NK-92 (cell line): ENCODE results near the gene FOXD4L1.
"Not testable (repeated sequence)": the region's sequence is repeated elsewhere in the genome, so short reads cannot be mapped to it uniquely, and the experiment has no call there.

Experiments used
- DNase-seq: peaks from one replicate; lab custom pipeline; 2025; ENCODE audit not compliant: unreplicated experiment; lab: John Stamatoyannopoulos, UW

FOXD4L1 gene

DNA sequence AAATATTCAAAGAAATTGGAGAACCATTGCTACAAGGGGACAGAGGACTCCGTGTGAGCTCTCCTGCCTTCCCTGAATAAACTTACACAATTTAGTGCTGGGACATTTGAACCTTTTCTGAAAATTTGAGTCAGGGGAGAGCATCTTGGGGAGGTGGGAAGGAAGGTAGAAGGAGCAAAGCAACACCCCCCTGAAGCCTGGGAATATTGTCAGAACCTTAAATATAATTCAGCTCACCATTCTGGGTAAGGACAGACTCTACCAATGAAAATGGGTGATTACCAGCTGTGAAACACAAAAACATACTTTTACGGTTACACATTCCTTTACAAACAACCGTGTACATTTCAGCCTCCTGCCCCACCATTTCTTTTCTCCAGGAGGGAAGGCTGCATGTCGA, at the start of gene FOXD4L1:
Gene FOXD4L1 (plus strand): TSS at position 301 of the 400 bp plus-strand sequence. CDS start 592 bp downstream, outside the sequence.
- not testable (repeated sequence) for DNase-seq

- not testable (repeated sequence) for DNase-seq
These were observed 32.7 kb upstream of the FOXD4L1 start for GRCh38 chr2:113465770-113466169.

DNA sequence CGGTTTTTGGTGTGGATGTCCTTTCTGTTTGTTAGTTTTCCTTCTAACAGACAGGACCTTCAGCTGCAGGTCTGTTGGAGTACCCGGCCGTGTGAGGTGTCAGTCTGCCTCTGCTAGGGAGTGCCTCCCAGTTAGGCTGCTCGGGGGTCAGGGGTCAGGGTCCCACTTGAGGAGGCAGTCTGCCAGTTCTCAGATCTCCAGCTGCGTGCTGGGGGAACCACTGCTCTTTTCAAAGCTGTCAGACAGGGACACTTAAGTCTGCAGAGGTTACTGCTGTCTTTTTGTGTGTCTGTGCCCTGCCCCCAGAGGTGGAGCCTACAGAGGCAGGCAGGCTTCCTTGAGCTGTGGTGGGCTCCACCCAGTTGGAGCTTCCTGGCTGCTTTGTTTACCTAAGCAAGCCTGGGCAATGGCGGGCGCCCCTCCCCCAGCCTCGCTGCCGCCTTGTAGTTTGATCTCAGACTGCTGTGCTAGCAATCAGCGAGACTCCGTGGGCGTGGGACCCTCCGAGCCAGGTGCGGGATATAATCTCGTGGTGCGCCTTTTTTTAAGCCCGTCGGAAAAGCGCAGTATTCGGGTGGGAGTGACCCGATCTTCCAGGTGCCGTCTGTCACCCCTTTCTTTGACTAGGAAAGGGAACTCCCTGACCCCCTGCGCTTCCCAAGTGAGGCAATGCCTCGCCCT, 21.6 kb upstream of the FOXD4L1 start:
- not testable (repeated sequence) for DNase-seq

- DNase-seq, result not testable (repeated sequence)
These were observed 1.9 kb upstream of the FOXD4L1 start for GRCh38 chr2:113496527-113496926.

DNA sequence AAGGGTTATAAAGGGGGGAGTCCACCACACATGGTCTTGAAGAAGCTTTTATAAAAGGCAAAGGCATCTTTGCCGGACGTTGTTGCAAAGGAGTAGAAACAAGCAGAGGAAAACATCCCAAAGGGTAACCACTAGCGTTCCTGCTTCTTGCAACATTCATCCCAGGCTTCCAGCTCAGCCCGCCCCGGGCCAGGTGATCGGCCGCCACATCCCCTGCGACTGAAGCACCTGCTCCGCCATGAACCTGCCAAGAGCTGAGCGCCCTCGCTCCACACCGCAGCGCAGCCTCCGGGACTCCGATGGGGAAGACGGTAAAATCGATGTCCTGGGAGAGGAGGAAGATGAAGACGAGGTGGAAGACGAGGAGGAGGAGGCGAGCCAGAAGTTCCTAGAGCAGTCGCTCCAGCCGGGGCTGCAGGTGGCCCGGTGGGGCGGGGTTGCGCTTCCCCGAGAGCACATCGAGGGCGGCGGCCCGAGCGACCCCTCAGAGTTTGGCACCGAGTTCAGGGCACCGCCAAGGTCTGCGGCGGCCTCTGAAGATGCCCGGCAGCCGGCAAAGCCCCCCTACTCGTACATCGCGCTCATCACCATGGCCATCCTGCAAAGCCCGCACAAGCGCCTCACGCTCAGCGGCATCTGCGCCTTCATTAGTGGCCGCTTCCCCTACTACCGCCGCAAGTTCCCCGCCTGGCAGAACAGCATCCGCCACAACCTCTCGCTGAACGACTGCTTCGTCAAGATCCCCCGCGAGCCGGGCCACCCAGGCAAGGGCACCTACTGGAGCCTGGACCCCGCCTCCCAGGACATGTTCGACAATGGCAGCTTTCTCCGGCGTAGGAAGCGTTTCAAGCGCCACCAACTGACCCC, 787 bp downstream of the FOXD4L1 start:
- DNase-seq, result not testable (repeated sequence)

DNA sequence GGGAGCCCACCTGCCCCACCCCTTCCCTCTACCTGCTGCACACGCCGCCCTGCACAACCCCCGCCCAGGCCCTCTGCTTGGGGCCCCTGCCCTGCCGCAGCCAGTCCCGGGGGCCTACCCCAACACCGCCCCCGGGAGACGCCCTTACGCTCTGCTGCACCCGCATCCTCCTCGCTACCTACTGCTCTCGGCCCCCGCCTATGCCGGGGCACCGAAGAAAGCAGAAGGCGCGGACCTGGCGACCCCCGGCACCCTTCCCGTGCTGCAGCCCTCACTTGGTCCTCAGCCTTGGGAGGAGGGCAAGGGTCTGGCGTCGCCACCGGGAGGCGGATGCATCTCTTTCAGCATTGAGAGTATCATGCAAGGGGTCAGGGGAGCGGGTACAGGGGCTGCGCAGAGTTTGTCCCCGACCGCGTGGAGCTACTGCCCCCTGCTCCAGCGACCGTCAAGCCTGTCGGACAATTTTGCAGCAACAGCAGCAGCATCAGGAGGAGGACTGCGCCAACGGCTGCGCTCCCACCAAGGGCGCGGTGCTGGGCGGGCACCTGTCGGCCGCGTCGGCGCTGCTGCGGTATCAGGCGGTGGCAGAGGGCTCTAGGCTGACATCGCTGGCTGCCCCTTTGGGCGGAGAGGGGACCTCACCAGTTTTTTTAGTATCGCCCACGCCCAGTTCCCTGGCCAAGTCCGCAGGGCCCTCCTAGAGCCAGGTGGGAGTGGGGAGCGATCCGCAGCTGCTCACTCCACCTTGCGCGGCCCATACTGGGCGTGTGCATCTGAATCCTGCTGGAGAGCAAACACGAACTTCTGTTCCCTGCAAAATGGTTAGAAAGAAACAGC, 1.6 kb downstream of the FOXD4L1 start:
- not testable (repeated sequence) for DNase-seq

DNA sequence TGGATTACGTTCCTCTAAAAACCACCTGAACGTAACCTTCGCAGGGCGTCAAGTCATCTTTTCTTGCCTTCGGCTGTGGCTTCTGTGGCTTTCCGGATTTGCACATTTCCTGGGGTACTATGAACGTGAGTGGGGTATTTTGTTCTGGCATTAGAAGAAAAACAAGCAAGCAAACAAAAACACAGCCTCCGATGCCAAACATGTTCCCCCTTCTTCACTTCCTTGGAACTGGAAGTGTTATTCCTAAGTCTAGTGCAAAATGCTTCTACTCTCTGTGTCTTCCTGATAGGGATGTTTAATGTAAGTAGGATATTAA, 2.2 kb downstream of the FOXD4L1 start:
- DNase-seq, result not testable (repeated sequence)

- not testable (repeated sequence) for DNase-seq
These were observed 4.0 kb downstream of the FOXD4L1 start for GRCh38 chr2:113502216-113503093.

GRCh38 chr2:113503094-113504042, 4.9 kb downstream of the FOXD4L1 start:
- not testable (repeated sequence) for DNase-seq

GRCh38 chr2:113504081-113504480, 5.6 kb downstream of the FOXD4L1 start:
- DNase-seq, result not testable (repeated sequence)

- not testable (repeated sequence) for DNase-seq
These were observed 9.1 kb downstream of the FOXD4L1 start for GRCh38 chr2:113507394-113508140.

DNA sequence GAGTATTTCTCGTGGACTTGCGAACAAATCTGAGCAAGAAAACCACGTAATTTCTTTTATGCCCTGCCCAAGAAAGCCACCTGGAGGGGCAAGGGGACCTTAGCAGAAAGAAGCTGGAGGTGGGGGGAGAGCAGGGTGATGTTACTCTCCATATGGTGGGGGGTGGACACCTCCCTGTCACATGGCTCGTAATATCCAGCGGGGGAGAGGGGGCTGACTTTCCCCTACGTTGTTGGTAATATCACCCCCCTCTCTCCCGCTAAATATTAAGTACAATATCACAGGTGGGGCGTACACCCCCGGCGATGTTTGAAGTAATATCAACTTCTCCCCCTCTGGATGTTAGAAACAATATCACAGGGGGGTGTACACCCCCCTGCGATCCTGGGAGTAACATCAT, 9.7 kb downstream of the FOXD4L1 start:
- not testable (repeated sequence) for DNase-seq

DNA sequence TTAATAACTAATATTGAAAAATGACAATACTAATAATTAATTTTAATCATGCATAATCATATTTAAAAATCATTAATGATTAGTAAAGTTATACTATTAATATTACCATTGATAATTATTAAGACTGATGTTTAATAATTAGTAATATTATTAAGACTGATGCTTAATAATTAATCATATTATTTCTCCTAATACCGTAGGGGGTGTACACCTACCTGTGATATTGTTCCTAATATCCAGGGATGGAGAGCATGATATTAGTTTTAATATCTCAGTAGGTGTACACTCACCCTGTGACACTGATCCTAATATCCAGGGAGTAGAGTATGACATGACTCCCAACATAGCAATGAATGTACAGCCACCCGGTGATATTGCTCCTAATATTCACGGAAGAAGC, 12.4 kb downstream of the FOXD4L1 start:
- DNase-seq, result not testable (repeated sequence)

- not testable (repeated sequence) for DNase-seq
These were observed 13.4 kb downstream of the FOXD4L1 start for GRCh38 chr2:113511859-113512258.

DNA sequence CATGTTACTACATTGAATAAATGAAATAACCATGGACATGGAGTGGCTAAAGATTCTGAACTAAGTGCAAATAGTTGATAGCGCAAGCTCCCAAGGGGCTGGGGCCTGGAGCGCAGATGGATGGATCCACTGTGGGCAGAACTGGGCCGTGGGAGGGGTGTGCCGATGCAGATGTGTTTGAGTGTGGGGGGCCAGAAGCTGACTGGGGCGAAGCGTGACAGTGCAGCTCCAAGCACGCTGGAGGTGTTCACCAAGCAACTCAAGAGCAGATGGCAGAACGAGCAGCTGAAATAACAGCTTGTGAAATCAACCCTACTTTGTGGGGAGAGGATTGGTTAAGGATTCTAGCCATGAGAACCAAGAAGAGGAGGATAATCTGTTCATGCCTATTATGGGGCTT, 17.0 kb downstream of the FOXD4L1 start:
- not testable (repeated sequence) for DNase-seq

GRCh38 chr2:113515995-113516394, 17.5 kb downstream of the FOXD4L1 start:
- not testable (repeated sequence) for DNase-seq

DNA sequence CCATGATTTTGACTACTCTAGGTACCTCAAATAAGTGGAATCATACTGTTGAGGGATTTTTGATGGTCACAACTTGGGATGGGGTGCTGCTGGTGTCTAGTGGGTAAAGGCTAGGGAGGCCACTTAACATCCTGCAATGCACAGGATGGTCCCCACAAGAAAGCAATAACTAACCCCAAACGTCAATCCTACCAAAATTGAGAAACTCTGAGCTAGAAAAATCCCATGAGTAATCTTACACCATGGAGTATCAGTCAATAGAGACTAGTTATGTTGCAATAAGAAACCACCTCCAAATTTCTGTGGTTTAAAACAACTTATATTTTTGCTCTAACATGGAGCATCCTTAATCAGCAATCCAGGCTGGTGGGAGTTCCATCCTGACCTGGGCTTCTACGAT, 18.6 kb downstream of the FOXD4L1 start:
- not testable (repeated sequence) for DNase-seq

DNA sequence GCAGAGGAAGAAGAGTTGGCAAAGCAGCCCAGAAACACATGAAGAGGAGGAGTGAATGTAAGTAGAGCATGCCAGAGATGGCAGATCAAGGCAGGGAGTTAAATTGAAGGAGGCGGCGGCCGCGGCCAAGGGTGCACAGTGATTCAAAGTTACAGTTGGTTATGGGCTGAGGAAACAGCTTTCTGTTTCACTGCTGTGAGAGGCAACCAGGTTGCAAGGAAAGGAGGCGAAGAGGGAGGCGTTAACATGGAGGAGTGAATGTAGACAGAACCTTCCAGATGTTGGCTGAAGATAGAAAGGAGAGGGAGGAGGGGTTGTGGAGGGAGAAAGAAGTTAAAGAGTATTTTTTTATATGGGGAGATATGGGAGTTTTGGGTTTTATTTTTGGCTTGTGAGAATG, 22.4 kb downstream of the FOXD4L1 start:
- DNase-seq, result not testable (repeated sequence)
